Ovary (tissue), 9 donors: ENCODE results near the gene CD207. TPM values are rescaled to one million over a fixed set of nuclear protein-coding genes. Genes with fewer than 3 reads are reported as not detected.
A peak's percentile ranks its signal among the peaks of the same experiment; 100 is the strongest.

Source experiments
- DNase-seq, 5 donors: peaks; one replicate each; pipeline ENCODE4 v3.0.0-alpha.2; 2019 to 2020
- H3K27ac ChIP-seq, 2 donors: fragments of 200-600 bp; one replicate each; pipeline versions ENCODE4 v1.5.1 to v1.8.0; 2019 to 2022
- H3K27me3 ChIP-seq: fragments of 200-600 bp; one replicate; pipeline ENCODE4 v1.8.0; 2022
- H3K36me3 ChIP-seq: fragments of 200-600 bp; sonication (generic); one replicate; pipeline ENCODE4 v1.5.1; 2019
- H3K4me1 ChIP-seq: one replicate; pipeline ENCODE4 v1.8.1; 2013; ENCODE audit warnings: mild to moderate bottlenecking, moderate library complexity; ENCODE audit not compliant: insufficient read depth
- H3K4me3 ChIP-seq: fragments of 200-600 bp; sonication (generic); one replicate; pipeline ENCODE4 v1.5.1; 2017
- H3K9me3 ChIP-seq, 2 donors: fragments of 200-600 bp in 1 of 2; sonication (generic) in 1 of 2; one replicate each; pipeline versions ENCODE4 v1.5.1 to v1.8.1; 2013 to 2019; ENCODE audit warnings: mild to moderate bottlenecking in 1 of 2, moderate library complexity in 1 of 2
- CTCF ChIP-seq, 3 donors: fragments of 450-650 bp in 2 of 3; fragments of 200-600 bp in 1 of 3; IDR thresholded peaks; one replicate each; pipeline versions ENCODE4 v1.5.1 to v1.8.0; 2016 to 2022; ENCODE audit warnings: antibody characterized with exemption in 3 of 3, mild to moderate bottlenecking in 1 of 3
- EP300 ChIP-seq: sonication (generic); formaldehyde crosslinking; IDR thresholded peaks from one replicate; pipeline ENCODE4 v1.6.1; 2017; ENCODE audit warnings: antibody characterized with exemption
- POLR2A ChIP-seq: fragments of 450-650 bp; IDR thresholded peaks from one replicate; pipeline ENCODE4 v1.6.1; 2017; ENCODE audit warnings: antibody characterized with exemption, mild to moderate bottlenecking, moderate library complexity
- WGBS, 3 donors: extraction: QIAGEN DNeasy Blood & Tissue Kit in 1 of 3; methylation state at CpG; one replicate each; pipeline versions ENCODE4 v1.1.5 to v1.1.7; 2013 to 2017; 5-methylcytosine and 5-hydroxymethylcytosine counted together
- intact Hi-C, 4 donors: fragments of 100-400 bp; cut with DNase I; formaldehyde crosslinking; loops; one replicate each; pipeline versions ENCODE4 v1.11.0 to v1.15.1; 2022 to 2023
- polyA plus RNA-seq, 2 donors: library from polyadenylated mRNA; stranded (reverse); fragments of 200-250 nt in 1 of 2; fragments of 350-450 nt in 1 of 2; fragmentation: Illumina TruSeq in 1 of 2; extraction: RNeasy Lipid Tissue Mini Kit (QIAGEN cat#74804) in 1 of 2; gene quantifications; one replicate each; pipeline ENCODE4 v1.2.3, GENCODE V29; 2013 to 2014
- total RNA-seq, 7 donors: library from RNA; depleted of rRNA in 2 of 7; stranded (reverse); fragments of >200 nt in 2 of 7; fragmentation: NEBNext Ultra II Directional in 3 of 7; extraction: Animal tissue kit (Norgen Biotek cat#: 25700) in 3 of 7; gene quantifications; one replicate each; pipeline versions ENCODE4 v1.1.0 to v1.2.4, GENCODE V29; 2016 to 2023
- donor health status: DM: no; HTN: no; CAD: no; lungs with moderate emphysema.
- donor health status: DM: no; HTN: no; CAD: no.
- donor health status: Bipolar disorder and iron deficiency.
- donor health status: DM: yes; HTN: yes; CAD: no.
- donor health status: DM: no; HTN: no; CAD: no.
- donor health status: DM: yes; HTN: yes; CAD: no.

Gene CD207
- total and polyA plus RNA-seq, 9 donors = 0.13 to 1.5 (median 0.40) TPM; not detected in 2

- 71 to 74% (median 72%) methylated on average over 1 of the region's 1 CpG for WGBS, 3 donors
- Histone ChIP-seq H3K36me3 (no peaks in the 10 kb centered on the region), H3K4me1 (no peaks in the 10 kb centered on the region), H3K9me3 (no peaks in the 10 kb centered on the region), H3K4me3 (no peak overlapping the region), H3K27ac (no peak overlapping the region), H3K27me3 (no peaks in the 10 kb centered on the region)
- intact Hi-C loops = no loop called here
- TF ChIP-seq POLR2A (no peak), CTCF (IDR thresholded peaks at IDR 0.05) (no peak), EP300 (no peak)
- no peak for DNase-seq
These were observed 39.4 kb downstream of the CD207 start for GRCh38 chr2:70796262-70796661.

GRCh38 chr2:70795164-70795995 is 40.2 kb downstream of the CD207 start:
- no peaks in the 10 kb centered on the region for H3K27me3 ChIP-seq
- TF ChIP-seq POLR2A (no peak), CTCF (IDR thresholded peaks at IDR 0.05) (no peak), EP300 (no peak)
- H3K4me1 ChIP-seq = no peaks in the 10 kb centered on the region
- H3K27ac ChIP-seq = no peak overlapping the region
- H3K36me3 ChIP-seq = no peaks in the 10 kb centered on the region
- no peaks in the 10 kb centered on the region for H3K9me3 ChIP-seq
- no peak for DNase-seq
- WGBS, 3 donors = 59 to 66% (median 66%) methylated on average over 4 of the region's 4 CpGs
- no peak overlapping the region for H3K4me3 ChIP-seq
- intact Hi-C loops = no loop called here

GRCh38 chr2:70793450-70793849 is 42.2 kb downstream of the CD207 start:
- H3K4me1 ChIP-seq = no peaks in the 10 kb centered on the region
- intact Hi-C loops = no loop called here
- H3K9me3 ChIP-seq = no peaks in the 10 kb centered on the region
- H3K27me3 ChIP-seq = no peaks in the 10 kb centered on the region
- no peak for DNase-seq
- H3K4me3 ChIP-seq = no peak overlapping the region
- H3K27ac ChIP-seq = no peak overlapping the region
- WGBS, 3 donors = 77 to 83% (median 82%) methylated on average over 2 of the region's 2 CpGs
- TF ChIP-seq EP300 = no peak
- H3K36me3 ChIP-seq = no peaks in the 10 kb centered on the region

GRCh38 chr2:70790136-70790828 is 45.3 kb downstream of the CD207 start, which contains the start of gene FIGLA:
Gene FIGLA, minus strand, starts transcription at chr2:70790643. Its CDS starts 5 bp downstream, at chr2:70790638.
- TF ChIP-seq POLR2A = no peak
- intact Hi-C loops = no loop called here
- 2 to 5% (median 2%) methylated on average over 30 to 69 of the region's 69 CpGs for WGBS, 3 donors

GRCh38 chr2:70789304-70790135 is 46.1 kb downstream of the CD207 start:
- Histone ChIP-seq H3K27me3 (no peaks in the 10 kb centered on the region), H3K4me1 (no peaks in the 10 kb centered on the region), H3K4me3 (no peak overlapping the region), H3K27ac (no peak overlapping the region), H3K36me3 (no peaks in the 10 kb centered on the region), H3K9me3 (no peaks in the 10 kb centered on the region)
- peak in 3 of 5 donors; percentile 22 to 45 (median 23) for DNase-seq
- no peak for TF ChIP-seq EP300
- TF ChIP-seq CTCF (IDR thresholded peaks at IDR 0.05) = no peak
- no peak for TF ChIP-seq POLR2A
- 3 to 6% (median 5%) methylated on average over 33 of the region's 33 CpGs for WGBS, 3 donors
- intact Hi-C loops = no loop called here

More at GRCh38 chr2:70790136-70790828, 45.3 kb downstream of the CD207 start, which contains the start of gene FIGLA:
- H3K9me3 ChIP-seq = no peaks in the 10 kb centered on the region
- H3K4me3 ChIP-seq = no peak within 1 kb of the TSS
- no peaks in the 10 kb centered on the region for H3K27me3 ChIP-seq
- H3K4me1 ChIP-seq = no peaks in the 10 kb centered on the region
- no peaks in the 10 kb centered on the region for H3K36me3 ChIP-seq
- no peak within 1 kb of the TSS for H3K27ac ChIP-seq
- no peak for DNase-seq
